Epithelial cell of esophagus (primary cell): ENCODE data around the gene SLC38A10.

Experiments used
- DNase-seq: peaks from one replicate; pipeline ENCODE4 v3.0.0; 2010; ENCODE audit warnings: low read depth
- H3K4me3 ChIP-seq: 2 replicates; pipeline ENCODE4 v1.5.1; 2011; ENCODE audit warnings: mild to moderate bottlenecking, low read length, control low read depth
- CTCF ChIP-seq: IDR thresholded peaks from 2 replicates; pipeline ENCODE4 v1.5.1; 2011; ENCODE audit warnings: low read depth, mild to moderate bottlenecking, low read length, control low read depth, inconsistent platforms; ENCODE audit not compliant: insufficient read depth; ENCODE audit errors: missing control alignments

Gene SLC38A10

GRCh38 chr17:81301195-81302144, 6.4 kb upstream of the SLC38A10 start:
- no peak for DNase-seq
- TF ChIP-seq CTCF = no peak
- no peak overlapping the region for H3K4me3 ChIP-seq

GRCh38 chr17:81300586-81301155, 5.6 kb upstream of the SLC38A10 start:
- no peak overlapping the region for H3K4me3 ChIP-seq
- no peak for DNase-seq
- TF ChIP-seq CTCF = no peak

- DNase-seq = no peak
- TF ChIP-seq CTCF = no peak
- no peak overlapping the region for H3K4me3 ChIP-seq
These were observed 4.9 kb upstream of the SLC38A10 start for GRCh38 chr17:81299846-81300585.

- DNase-seq = no peak
- no peak overlapping the region for H3K4me3 ChIP-seq
- TF ChIP-seq CTCF = no peak
These were observed 4.1 kb upstream of the SLC38A10 start for GRCh38 chr17:81298991-81299738.

- no peak overlapping the region for H3K4me3 ChIP-seq
- DNase-seq = no peak
- TF ChIP-seq CTCF = no peak
These were observed 3.4 kb upstream of the SLC38A10 start for GRCh38 chr17:81298325-81298990.
